OCI-LY1 (cell line): ENCODE results near the gene CASTOR2.
"Not testable (repeated sequence)": the region's sequence is repeated elsewhere in the genome, so short reads cannot be mapped to it uniquely, and the experiment has no call there.

Experiments used
- H2AFZ ChIP-seq: fragments of 200-600 bp; sonication (generic), shearing (Covaris generic); 2 replicates; pipeline ENCODE4 v1.6.0; 2014; ENCODE audit warnings: antibody characterized with exemption, mild to moderate bottlenecking, low read length
- H3F3A ChIP-seq: fragments of 200-600 bp; sonication (generic), shearing (Covaris generic); 2 replicates; pipeline ENCODE4 v1.6.0; 2014; ENCODE audit warnings: mild to moderate bottlenecking, antibody characterized with exemption, low read length, moderate library complexity; ENCODE audit not compliant: insufficient read depth
- H3K27ac ChIP-seq: fragments of 200-600 bp; sonication (generic); 2 replicates; pipeline ENCODE4 v1.5.1; 2014; ENCODE audit warnings: low read length, mixed run types, mild to moderate bottlenecking, low read depth; ENCODE audit not compliant: poor library complexity, severe bottlenecking
- H3K27me3 ChIP-seq: fragments of 200-600 bp; sonication (generic); 2 replicates; pipeline ENCODE4 v1.6.0; 2014; ENCODE audit warnings: antibody characterized with exemption, mild to moderate bottlenecking, low read length, moderate library complexity; ENCODE audit not compliant: insufficient read depth
- H3K36me3 ChIP-seq: fragments of 200-600 bp; sonication (generic); 2 replicates; pipeline ENCODE4 v1.6.1; 2014; ENCODE audit warnings: mild to moderate bottlenecking, antibody characterized with exemption, low read length, moderate library complexity, mixed read lengths; ENCODE audit not compliant: insufficient read depth
- H3K4me1 ChIP-seq: fragments of 200-600 bp; sonication (generic); 2 replicates; pipeline ENCODE4 v1.5.1; 2014; ENCODE audit warnings: mild to moderate bottlenecking, low read length, moderate library complexity; ENCODE audit not compliant: insufficient read depth, severe bottlenecking
- H3K4me2 ChIP-seq: fragments of 200-600 bp; sonication (generic), shearing (Covaris generic); 2 replicates; pipeline ENCODE4 v1.6.1; 2014; ENCODE audit warnings: low read length
- H3K4me3 ChIP-seq: fragments of 200-600 bp; sonication (generic); 2 replicates; pipeline ENCODE4 v1.5.1; 2014; ENCODE audit warnings: low read length, low read depth, mild to moderate bottlenecking, mixed read lengths; ENCODE audit not compliant: poor library complexity, severe bottlenecking
- H3K79me2 ChIP-seq: fragments of 200-600 bp; shearing (Covaris generic); 2 replicates; pipeline ENCODE4 v1.6.1; 2016; ENCODE audit warnings: mixed run types, low read length, mixed read lengths; ENCODE audit not compliant: insufficient read depth
- H3K9ac ChIP-seq: fragments of 200-600 bp; sonication (generic), shearing (Covaris generic); 2 replicates; pipeline ENCODE4 v1.6.1; 2014; ENCODE audit warnings: mild to moderate bottlenecking, low read length, mixed read lengths
- H3K9me2 ChIP-seq: fragments of 200-600 bp; sonication (generic), shearing (Covaris generic); 2 replicates; pipeline ENCODE4 v1.6.1; 2014; ENCODE audit warnings: low read depth, mild to moderate bottlenecking, low read length, mixed read lengths
- H3K9me3 ChIP-seq: fragments of 200-600 bp; shearing (Covaris generic); 2 replicates; pipeline ENCODE4 v1.6.1; 2014; ENCODE audit warnings: low read length, mixed read lengths
- H4K20me1 ChIP-seq: fragments of 200-600 bp; sonication (generic), shearing (Covaris generic); 2 replicates; pipeline ENCODE4 v1.6.0; 2016; ENCODE audit warnings: mild to moderate bottlenecking, low read length; ENCODE audit not compliant: insufficient read depth
- EZH2 ChIP-seq: fragments of 200-600 bp; sonication (generic), shearing (Covaris generic); IDR thresholded peaks from 2 replicates; pipeline ENCODE4 v1.8.0; 2017; ENCODE audit warnings: borderline replicate concordance, mixed run types, mild to moderate bottlenecking, antibody characterized with exemption, low read length, moderate library complexity, mixed read lengths
- TF ChIP-seq, protein P1 (sequence below): fragments of 200-600 bp; sonication (generic), shearing (Covaris generic); IDR thresholded peaks from 2 replicates; pipeline ENCODE4 v1.5.1; 2017; ENCODE audit warnings: mild to moderate bottlenecking, antibody characterized with exemption, low read length, moderate library complexity, mixed read lengths

Gene CASTOR2

DNA sequence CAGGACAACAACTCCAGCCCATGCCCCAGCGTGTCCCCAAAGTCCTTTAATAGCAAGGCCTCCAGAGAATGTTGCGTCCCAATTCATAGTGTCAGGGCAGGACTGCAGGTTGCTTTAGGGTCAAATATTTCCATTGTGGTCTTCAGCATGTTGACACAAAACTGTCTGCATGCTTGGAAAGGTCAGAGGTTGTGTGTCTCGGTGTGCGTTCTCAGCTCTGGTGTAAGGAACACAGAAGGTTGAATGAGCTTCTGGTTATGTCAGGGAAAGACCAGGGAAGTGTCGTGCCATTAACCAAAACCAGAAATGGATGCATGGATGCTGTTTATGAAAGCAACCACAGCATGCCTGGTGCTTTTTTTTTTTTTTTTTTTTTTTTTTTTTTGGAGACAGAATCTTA lies 31.9 kb downstream of the CASTOR2 start:
- not testable (repeated sequence) for H3K9ac ChIP-seq, H3K4me2 ChIP-seq, H2AFZ ChIP-seq, H3K9me2 ChIP-seq, H3K9me3 ChIP-seq, H3K27me3 ChIP-seq, H3K4me3 ChIP-seq, H3K36me3 ChIP-seq, H4K20me1 ChIP-seq, H3F3A ChIP-seq, H3K79me2 ChIP-seq
- Histone ChIP-seq H3K4me1 (peaks cover 36% of the 10 kb centered on the region), H3K27ac (peak overlapping the region; percentile 35)

DNA sequence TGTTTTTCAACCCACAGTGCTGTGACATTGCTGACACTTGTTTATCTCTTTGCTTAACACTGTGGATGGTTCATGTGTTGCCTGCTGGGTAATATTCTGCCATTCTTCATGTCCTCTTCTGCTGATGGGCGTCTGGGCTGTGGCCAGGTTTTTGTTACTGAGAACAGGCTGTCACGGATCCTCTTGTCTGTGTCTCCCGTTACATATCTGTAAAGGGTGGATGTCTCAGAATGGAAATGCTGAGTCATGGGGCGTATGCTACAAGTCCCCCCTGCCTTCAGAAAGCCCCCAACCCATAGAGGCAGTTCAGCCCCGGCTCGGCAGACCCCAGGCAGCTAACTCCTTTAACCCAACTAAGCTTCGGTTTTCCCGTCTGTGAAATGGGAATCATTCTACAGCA lies 33.3 kb downstream of the CASTOR2 start:
- H3K4me3 ChIP-seq, H3K79me2 ChIP-seq, H3F3A ChIP-seq, H3K9me2 ChIP-seq, H3K4me2 ChIP-seq, H4K20me1 ChIP-seq, H2AFZ ChIP-seq, H3K27me3 ChIP-seq, H3K36me3 ChIP-seq, H3K27ac ChIP-seq, H3K9me3 ChIP-seq, H3K9ac ChIP-seq: not testable (repeated sequence)
- H3K4me1 ChIP-seq: peaks cover 36% of the 10 kb centered on the region

DNA sequence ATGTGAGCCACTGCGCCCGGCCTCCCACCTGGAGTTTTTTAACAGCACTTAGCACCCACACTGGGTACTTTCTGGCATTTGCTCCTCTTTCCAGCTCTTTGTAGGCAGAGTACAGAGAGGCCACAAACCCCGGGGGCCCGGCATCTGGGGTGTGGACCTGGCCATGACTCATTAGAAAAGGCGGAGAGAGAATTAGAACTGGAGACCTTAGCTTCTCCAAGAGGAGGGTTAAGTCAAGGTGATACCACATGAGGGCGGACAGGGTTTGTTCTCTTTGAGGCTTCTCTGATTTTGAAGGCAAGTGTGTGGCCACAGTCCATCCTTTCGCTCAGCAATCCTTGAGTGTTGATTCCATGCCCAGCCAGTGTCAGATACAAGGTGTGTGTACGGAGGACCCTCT lies 36.9 kb downstream of the CASTOR2 start:
- H3K9me2 ChIP-seq, H3K27ac ChIP-seq, H3K79me2 ChIP-seq, H4K20me1 ChIP-seq, H3K9ac ChIP-seq, H3F3A ChIP-seq, H2AFZ ChIP-seq, H3K36me3 ChIP-seq, H3K9me3 ChIP-seq, H3K4me3 ChIP-seq, H3K27me3 ChIP-seq, H3K4me2 ChIP-seq: not testable (repeated sequence)
- H3K4me1 ChIP-seq: peaks cover 15% of the 10 kb centered on the region

DNA sequence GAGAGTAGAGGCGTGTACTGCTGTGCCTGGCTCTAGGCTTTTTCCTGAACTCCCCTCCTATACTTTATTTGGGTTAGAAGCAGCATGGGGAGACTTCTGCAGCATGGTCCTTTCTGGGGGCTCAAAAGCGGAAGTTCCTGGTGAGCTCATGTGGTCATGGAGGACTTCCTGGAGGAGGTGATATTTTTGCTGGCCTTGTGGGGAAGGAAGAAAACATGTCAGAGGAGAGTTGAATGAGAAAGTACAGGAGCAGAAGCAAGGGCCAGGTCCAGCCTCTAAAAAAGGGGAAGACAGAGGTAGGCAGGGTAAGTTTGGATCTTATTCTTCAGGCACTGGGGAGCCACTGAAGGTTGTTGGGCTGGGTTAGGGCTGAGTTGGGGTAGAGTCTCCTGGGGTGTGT lies 45.5 kb downstream of the CASTOR2 start:
- H3K27me3 ChIP-seq: no peaks in the 10 kb centered on the region
- H3K4me1 ChIP-seq: no peaks in the 10 kb centered on the region
- H3K9me3 ChIP-seq: no peaks in the 10 kb centered on the region
- H3F3A ChIP-seq: no peaks in the 10 kb centered on the region
- H3K9ac ChIP-seq: no peak overlapping the region
- no peak overlapping the region for H3K4me3 ChIP-seq
- H3K9me2 ChIP-seq: no peaks in the 10 kb centered on the region
- no peak overlapping the region for H3K27ac ChIP-seq
- TF ChIP-seq, protein P1, sequence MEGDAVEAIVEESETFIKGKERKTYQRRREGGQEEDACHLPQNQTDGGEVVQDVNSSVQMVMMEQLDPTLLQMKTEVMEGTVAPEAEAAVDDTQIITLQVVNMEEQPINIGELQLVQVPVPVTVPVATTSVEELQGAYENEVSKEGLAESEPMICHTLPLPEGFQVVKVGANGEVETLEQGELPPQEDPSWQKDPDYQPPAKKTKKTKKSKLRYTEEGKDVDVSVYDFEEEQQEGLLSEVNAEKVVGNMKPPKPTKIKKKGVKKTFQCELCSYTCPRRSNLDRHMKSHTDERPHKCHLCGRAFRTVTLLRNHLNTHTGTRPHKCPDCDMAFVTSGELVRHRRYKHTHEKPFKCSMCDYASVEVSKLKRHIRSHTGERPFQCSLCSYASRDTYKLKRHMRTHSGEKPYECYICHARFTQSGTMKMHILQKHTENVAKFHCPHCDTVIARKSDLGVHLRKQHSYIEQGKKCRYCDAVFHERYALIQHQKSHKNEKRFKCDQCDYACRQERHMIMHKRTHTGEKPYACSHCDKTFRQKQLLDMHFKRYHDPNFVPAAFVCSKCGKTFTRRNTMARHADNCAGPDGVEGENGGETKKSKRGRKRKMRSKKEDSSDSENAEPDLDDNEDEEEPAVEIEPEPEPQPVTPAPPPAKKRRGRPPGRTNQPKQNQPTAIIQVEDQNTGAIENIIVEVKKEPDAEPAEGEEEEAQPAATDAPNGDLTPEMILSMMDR: no peak
- no peak for TF ChIP-seq EZH2
- H2AFZ ChIP-seq: no peak overlapping the region
- H3K79me2 ChIP-seq: no peaks in the 10 kb centered on the region
- no peak overlapping the region for H3K4me2 ChIP-seq
- H4K20me1 ChIP-seq: no peaks in the 10 kb centered on the region
- H3K36me3 ChIP-seq: no peaks in the 10 kb centered on the region

DNA sequence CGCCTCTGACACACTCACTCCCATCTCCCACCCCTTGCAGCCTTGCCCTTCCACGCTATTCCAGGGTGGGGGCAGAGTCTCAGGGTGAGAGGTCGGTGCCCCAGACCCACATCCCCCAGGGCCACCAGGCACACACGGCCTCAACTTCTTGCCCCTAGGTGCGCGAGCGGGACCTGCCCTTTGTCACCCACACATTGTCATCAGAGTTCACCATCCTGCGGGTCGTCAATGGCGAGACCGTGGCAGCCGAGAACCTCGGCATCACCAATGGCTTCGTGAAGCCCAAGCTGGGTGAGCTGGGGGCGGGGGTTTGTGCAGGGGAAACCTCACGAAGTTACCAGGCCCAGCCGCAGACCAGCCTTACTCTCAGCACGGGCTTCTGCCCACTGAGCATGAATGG lies 53.3 kb downstream of the CASTOR2 start:
- Histone ChIP-seq H3K4me3 (no peak overlapping the region), H3K27me3 (no peaks in the 10 kb centered on the region), H3K9ac (no peak overlapping the region), H4K20me1 (no peaks in the 10 kb centered on the region), H3K9me2 (no peaks in the 10 kb centered on the region), H3K36me3 (no peaks in the 10 kb centered on the region; the same call in 1 of the 2 replicates), H2AFZ (no peak overlapping the region), H3F3A (no peaks in the 10 kb centered on the region), H3K4me1 (no peaks in the 10 kb centered on the region), H3K9me3 (no peaks in the 10 kb centered on the region), H3K79me2 (no peaks in the 10 kb centered on the region), H3K27ac (no peak overlapping the region), H3K4me2 (no peak overlapping the region)
- no peak for TF ChIP-seq EZH2
- TF ChIP-seq, protein P1: no peak
